Right kidney (tissue), 9 donors: Measurements from ENCODE around the gene AXIN1.
A peak's percentile ranks its signal among the peaks of the same experiment; 100 is the strongest.

Experiments
- DNase-seq: peaks from one replicate; pipeline ENCODE4 v3.0.0-alpha.2; 2016
- long read RNA-seq, 8 donors: transcript quantifications; one replicate each; lab custom pipeline, GENCODE V29; 2026

Gene AXIN1, protein sequence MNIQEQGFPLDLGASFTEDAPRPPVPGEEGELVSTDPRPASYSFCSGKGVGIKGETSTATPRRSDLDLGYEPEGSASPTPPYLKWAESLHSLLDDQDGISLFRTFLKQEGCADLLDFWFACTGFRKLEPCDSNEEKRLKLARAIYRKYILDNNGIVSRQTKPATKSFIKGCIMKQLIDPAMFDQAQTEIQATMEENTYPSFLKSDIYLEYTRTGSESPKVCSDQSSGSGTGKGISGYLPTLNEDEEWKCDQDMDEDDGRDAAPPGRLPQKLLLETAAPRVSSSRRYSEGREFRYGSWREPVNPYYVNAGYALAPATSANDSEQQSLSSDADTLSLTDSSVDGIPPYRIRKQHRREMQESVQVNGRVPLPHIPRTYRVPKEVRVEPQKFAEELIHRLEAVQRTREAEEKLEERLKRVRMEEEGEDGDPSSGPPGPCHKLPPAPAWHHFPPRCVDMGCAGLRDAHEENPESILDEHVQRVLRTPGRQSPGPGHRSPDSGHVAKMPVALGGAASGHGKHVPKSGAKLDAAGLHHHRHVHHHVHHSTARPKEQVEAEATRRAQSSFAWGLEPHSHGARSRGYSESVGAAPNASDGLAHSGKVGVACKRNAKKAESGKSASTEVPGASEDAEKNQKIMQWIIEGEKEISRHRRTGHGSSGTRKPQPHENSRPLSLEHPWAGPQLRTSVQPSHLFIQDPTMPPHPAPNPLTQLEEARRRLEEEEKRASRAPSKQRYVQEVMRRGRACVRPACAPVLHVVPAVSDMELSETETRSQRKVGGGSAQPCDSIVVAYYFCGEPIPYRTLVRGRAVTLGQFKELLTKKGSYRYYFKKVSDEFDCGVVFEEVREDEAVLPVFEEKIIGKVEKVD
- long read RNA-seq, donor 1, transcript AXIN1-202 (10 exons, 3,324 nt): major isoform, 5 of 14 reads
- long read RNA-seq, donor 1, partial matches to known transcripts: 0 of 14 reads
- long read RNA-seq, donor 1, other reads (novel, unspliced or antisense): 6 of 14 reads
- long read RNA-seq, donor 2: 0 reads
- long read RNA-seq, donor 3, partial matches to known transcripts: 6 of 7 reads
- long read RNA-seq, donor 3, other reads (novel, unspliced or antisense): 0 of 7 reads
- long read RNA-seq, donor 4, partial matches to known transcripts: 8 of 8 reads
- long read RNA-seq, donor 4, other reads (novel, unspliced or antisense): 0 of 8 reads
- long read RNA-seq, donor 5, partial matches to known transcripts: 0 of 1 reads
- long read RNA-seq, donor 5, other reads (novel, unspliced or antisense): 0 of 1 reads
- long read RNA-seq, donor 6, partial matches to known transcripts: 13 of 16 reads
- long read RNA-seq, donor 6, other reads (novel, unspliced or antisense): 0 of 16 reads
- long read RNA-seq, donor 7: 0 reads
- long read RNA-seq, donor 8, partial matches to known transcripts: 0 of 1 reads
- long read RNA-seq, donor 8, other reads (novel, unspliced or antisense): 0 of 1 reads

DNA sequence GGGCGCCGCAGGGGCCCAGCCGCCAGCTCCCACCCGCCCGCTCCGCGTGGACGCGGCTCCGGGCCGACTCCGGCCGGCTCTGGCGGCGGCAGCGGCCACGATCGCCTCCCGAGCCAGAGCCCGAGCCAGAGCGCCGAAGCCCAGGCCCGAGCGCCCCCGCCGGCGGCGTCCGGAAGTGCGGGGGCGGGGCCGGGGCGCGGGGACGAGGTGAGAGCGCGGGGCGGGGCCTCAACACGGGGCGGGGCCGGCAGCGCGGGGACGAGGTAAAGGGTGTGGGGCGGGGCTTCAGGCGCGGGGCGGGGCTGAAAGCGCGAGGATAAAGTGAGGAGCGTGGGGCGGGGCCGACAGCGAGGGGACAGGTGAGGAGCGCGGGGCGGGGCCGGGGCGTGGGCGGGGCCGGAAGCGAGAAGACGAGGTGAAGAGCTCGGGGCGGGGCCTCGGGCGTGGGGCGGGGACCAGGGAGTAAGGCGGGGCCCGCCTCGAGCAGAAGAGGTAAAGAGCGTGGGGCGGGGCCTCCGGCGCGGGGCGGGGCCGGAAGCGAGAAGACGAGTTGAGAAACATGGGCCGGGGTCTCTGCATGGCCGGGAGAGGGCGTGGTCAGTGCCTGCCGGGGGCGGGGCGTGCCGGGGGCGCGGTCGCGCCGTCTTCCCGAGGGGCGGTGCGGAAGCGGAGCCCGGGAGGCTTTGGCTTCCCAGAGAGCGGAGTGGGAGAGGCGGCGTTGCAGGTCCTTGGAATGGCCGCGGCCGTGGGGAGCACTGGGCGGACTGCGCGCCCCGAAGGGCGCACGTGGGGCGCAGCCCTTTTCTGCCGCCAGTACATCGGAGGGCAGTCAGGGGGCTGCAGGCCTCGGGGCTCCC is at the start of gene AXIN1:
AXIN1 (minus strand) TSS at position 177 of the 857 bp plus-strand sequence. CDS start 5,698 bp downstream, outside the sequence.
- peak; percentile 83 for DNase-seq

DNA sequence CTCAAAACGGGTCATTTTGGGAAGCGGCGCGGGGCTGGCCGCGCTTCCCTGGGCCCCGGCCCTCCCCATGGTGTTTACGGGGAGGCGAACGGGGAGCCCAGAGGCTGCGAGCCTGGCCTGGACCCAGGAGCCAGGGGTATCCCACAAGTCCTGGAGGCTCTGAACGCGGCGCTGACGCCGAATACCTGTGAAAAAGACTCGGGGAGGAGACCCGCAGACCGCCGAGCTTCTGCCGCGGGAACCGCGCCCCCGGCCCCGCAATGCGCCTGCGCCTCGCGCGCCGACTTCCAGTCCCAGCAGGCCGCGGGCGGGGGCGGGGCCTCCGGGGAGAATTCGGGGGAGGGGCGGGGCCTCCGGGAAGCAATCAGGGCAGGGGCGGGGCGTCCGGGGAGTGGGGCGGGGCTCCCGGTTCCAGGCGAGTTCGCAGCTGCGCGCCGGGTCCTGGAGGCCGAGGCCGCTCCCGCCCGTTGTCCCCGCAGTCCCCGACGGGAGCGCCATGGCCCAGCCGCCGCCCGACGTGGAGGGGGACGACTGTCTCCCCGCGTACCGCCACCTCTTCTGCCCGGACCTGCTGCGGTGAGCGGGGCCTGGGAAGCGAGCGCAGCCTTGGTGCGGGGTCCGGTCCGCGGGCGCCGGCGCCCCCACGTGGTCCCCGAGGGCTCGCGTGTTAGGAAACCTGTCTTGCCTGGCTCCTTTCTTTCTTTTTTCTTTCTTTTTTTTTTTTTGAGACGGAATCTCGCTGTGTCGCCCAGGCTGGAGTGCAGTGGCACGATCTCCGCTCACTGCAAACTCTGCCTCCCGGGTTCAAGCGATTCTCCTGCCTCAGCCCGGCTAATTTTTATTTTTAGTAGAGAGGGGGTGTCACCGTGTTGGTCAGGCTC is 49.2 kb upstream of the AXIN1 start, which contains the start of gene DECR2:
DECR2 (plus strand) TSS at position 418 of the 881 bp plus-strand sequence; CDS start at position 497, 79 bp downstream.
- peak; percentile 95 for DNase-seq

DNA sequence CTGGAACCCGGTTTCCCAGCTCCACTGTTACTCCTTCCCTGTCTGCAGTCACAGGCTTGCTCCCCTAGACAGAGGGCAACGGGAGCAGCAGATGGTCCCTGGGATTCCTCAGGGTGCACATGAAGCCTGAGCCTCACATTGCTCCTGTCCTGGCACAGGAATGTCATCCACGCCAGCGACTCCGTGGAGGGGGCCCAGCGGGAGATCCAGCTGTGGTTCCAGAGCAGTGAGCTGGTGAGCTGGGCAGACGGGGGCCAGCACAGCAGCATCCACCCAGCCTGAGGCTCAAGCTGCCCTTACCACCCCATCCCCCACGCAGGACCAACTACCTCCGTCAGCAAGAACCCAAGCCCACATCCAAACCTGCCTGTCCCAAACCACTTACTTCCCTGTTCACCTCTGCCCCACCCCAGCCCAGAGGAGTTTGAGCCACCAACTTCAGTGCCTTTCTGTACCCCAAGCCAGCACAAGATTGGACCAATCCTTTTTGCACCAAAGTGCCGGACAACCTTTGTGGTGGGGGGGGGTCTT is 47.6 kb upstream of the AXIN1 start:
- no peak for DNase-seq

DNA sequence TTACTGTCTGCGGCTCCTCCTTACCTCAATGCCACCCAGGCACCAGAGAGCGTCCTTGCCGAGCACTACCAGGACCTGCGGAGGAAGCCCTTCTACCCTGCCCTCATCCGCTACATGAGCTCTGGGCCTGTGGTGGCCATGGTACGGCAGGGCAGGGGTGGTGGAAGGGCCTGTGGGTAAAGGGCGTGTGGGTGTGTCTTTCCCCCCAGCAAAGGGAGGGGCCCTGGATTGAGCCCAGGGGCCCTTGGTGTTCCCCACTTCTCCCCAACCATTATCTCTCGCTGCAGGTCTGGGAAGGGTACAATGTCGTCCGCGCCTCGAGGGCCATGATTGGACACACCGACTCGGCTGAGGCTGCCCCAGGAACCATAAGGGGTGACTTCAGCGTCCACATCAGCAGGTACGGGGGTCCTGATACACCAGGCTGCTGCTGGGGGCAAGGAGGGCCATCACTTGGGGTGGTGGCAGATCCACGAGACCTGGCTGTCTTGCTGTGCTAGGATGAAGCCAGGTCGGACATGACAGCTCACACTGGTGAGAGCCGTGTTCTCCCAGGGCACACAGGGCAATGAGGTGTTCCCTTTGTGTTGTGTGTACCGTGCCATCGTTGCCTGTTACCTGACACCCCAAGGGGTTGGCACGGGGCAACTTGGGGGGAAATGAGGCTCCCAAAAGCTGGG is 47.0 kb upstream of the AXIN1 start:
- no peak for DNase-seq

DNA sequence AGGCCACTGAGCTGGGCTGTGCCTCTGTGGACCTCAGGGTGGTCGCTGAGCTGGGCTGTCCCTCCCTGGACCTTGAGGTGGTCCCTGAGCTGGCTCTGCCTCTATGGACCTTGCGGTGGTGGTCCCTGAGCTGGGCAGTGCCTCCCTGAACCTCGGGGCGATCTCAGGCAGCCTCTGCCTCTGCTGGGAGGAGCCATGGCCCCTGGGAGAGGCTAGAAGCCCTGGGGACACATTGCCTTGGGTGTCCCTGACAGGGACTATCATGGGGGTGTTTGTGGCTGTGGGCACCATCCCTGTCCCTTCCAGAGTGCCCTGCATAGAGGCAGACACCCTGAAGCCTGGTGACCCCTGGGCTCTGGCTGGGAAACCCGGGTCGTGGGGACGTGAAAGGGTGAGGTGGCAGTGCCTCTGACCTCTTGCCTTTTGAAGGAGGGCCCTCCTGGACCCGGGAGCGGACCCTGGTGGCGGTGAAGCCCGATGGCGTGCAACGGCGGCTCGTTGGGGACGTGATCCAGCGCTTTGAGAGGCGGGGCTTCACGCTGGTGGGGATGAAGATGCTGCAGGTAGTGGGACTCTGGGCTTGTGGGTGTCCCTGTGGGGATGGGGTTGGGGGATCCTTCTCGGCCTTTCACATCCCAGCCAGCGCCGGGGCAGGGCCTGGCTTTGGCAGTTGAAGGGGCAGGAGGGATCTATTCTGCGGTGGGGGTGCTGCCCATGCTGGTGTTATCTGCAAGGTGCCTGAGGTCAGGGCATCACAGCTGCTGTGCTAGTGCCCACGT is 46.2 kb upstream of the AXIN1 start:
- no peak for DNase-seq

DNA sequence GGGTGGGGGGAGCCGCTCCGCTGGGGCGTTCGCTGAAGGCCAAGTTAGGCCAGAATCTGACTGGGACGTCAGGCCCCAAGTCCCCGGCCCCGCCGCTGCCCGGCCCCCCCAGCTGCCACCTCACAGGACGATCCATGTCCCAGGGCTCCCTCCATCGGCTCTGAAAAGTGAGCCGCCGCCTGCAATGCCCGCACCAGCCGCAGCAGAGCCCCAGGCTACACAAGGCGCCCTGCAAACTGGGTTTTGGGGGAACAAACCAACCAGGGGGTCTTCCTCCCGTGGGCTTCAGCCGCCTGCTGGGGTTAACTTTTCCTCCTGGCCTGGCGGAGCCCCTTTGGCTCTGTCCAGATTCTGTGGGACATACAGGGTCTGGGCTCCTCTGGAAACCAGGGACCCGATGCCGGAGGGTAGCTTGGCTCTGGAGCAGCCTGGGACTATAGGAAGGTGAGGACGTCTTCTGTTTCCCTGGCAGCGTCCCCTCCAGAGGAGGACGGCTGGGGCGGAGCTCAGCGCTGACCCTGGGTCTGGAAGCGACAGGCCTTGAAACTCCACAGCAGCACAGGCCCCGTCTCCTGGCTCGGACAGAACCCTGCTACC is 45.3 kb upstream of the AXIN1 start:
- DNase-seq: peak; percentile 73

DNA sequence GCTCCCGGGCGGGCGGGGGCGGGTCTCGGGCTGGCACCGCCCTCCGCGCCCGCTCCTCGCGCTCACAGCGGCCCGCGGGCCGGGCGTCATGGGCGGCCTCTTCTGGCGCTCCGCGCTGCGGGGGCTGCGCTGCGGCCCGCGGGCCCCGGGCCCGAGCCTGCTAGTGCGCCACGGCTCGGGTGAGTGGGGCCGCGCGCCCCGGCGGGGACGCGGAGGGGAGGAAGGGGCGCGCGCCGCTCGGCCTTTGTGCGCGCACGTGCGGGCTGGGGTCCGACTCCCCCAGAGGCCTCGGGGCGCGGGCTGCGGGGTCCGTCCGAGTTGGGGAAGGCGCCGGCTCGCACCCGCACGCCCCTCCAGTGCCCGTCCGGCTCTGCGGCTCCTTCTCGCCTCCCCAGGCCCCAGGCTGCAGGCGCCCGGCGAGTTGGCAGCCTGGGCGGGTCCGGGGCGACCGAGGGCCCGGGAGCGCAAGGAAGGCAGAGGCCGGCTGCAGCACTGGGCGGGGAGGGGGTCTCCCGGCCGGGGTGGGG is 44.7 kb upstream of the AXIN1 start, which contains the start of gene NME4:
NME4 (plus strand) TSS at position 65 of the 527 bp plus-strand sequence; CDS start at position 89, 24 bp downstream.
- DNase-seq: peak; percentile 80

DNA sequence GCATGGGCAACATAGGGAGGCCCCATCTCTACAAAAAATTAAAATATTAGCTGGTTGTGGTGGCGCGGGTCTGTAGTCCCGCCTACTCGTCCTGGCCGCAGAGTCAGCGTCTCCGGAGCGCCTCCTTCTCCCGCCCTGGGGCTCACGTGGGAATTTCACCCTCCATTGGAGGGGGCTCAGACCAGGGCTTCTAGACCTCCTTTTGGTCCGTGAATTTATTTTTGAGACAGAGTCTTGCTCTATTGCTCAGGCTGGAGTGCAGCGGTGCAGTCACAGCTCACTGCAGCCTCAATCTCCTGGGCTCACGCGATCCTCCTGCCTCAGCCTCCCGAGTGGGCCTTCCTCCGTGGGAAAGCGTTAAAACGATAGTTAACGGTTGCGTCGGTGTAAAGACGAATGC is 44.1 kb upstream of the AXIN1 start:
- DNase-seq: peak; percentile 65

DNA sequence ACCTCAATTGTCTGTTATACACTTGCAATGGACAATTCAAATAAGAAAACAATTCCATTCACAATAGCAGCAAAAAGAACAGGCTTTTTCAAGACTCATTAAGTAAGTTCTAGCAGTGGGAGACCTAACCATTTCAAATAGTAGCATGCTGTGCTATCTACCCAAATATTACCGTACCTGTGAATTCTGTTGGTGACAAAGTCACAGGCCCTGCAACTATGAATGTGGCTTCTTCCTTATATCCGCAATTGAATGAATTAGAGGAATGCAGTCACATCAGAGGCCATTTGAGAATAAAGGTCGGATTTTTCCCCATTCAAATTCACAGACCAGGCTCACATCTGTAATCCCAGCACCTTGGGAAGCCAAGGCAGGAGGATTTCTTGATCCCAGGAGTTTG is 43.7 kb upstream of the AXIN1 start:
- DNase-seq: no peak

DNA sequence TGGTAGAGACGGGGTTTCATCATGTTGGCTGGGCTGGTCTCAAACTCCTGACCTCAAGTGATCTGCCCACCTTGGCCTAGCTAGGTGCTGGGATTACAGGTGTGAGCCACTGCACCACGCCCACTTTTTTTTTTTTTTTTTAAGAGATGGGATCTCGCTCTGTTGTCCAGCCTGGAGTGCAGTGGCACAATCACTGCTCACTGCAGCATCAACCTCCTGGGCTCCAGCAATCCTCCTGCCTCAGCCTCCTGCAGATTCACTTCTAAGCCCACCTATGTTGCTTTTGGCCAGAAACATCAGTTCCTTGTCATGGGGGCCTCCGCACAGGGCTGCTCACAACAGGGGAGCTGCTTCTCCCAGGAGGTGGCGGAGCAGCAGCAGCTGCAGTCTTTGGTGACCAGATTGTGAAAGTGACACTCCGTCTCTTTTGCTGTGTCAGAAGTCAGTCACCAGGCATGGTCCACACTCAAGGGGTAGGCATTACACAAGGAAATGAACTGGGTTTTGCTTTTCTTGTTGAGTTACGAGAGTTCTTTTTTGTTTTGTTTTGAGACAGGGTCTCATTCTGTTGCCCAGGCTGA is 40.0 kb upstream of the AXIN1 start:
- no peak for DNase-seq

DNA sequence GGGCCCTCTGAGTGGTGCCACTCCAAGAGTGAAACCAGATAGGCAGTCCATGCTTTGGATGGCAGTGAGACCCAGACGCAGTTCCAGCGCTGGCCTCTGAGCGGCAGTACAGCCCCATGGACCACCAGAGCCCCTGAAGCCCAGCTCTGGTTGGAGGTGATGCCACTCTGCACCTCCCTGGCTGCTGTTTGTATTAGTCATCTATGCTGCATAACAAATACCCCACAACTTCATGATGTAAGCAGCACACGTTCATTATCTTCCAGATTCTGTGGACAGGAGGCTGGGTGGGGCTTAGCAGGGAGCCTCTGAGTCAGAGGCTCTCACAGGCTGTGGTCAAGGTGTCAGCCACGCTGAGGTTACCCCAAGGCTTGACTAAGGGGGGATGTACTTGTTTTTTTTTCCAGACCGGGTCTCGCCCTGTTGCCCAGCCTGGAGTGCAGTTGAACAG is 39.4 kb upstream of the AXIN1 start:
- no peak for DNase-seq

DNA sequence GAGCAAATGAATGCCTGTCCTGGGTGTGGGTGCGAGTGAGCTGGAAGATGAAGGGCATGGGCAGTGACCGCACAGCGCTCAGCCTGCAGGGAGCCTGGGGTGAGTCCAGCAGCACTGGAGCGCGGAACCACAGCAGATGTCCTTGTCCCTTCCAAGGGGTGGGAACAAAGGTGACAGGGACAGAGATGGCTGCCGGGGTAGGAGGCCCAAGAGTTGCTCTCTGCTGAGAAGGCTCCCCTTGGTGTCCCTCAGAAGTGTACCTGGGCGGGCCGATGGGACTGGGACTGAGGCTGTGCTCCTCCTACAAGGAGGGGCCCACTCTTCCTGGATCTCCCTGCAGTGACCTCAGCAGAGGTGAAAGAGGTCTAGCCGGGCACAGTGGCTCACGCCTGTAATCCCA is 36.8 kb upstream of the AXIN1 start:
- no peak for DNase-seq

DNA sequence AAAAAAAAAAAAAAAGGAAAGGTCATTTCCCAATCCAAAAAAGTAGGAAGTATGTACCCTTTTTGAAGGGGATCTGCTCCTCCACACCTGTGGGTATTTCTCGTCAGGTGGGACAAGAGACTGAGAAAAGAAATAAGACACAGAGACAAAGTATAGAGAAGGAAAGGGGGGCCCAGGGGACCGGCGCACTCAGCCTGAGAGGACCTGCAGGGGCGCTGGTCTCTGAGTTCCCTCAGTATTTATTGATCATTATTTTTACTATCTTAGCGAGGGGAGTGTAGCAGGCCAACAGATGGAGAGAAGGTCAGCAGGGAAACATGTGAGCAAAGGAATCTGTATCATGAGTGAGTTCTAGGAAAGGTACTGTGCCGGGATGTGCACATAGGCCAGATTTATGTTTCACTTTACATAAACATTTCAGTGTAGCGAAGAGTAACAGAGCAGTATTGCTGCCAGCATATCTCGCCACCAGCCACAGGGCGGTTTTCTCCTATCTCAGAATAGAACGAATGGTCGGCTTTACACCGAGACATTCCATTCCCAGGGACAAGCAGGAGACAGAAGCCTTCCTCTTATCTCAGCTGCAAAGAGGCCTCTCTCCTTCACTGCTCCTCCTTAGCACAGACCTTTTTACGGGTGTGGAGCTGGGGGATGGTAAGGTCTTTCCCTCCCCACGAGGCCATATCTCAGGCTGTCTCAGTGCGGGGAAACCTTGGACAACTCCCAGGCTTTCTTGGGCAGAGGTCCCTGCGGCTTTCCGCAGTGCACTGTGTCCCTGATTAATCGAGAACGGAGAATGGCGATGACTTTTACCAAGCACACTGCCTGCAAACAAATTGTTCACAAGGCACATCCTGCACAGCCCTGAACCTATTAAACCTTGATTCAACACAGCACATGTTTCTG is 35.5 kb upstream of the AXIN1 start:
- DNase-seq: peak; percentile 38

DNA sequence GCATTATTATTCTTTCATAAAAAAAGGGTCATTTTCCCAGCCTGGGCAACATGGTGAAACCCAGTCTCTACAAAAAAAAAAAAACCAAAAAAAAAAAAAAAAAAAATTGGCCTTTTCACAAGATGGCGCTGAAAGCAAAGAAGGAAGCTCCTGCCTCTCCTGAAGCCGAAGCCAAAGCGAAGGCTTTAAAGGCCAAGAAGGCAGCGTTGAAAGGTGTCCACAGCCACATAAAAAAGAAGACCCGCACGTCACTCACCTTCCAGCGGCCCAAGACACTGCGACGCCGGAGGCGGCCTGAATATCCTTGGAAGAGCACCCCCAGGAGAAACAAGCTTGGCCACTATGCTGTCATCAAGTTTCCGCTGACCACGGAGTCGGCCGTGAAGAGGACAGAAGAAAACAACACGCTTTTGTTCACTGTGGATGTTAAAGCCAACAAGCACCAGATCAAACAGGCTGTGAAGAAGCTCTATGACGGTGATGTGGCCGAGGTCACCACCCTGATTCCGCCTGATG is 34.2 kb upstream of the AXIN1 start:
- DNase-seq: no peak

DNA sequence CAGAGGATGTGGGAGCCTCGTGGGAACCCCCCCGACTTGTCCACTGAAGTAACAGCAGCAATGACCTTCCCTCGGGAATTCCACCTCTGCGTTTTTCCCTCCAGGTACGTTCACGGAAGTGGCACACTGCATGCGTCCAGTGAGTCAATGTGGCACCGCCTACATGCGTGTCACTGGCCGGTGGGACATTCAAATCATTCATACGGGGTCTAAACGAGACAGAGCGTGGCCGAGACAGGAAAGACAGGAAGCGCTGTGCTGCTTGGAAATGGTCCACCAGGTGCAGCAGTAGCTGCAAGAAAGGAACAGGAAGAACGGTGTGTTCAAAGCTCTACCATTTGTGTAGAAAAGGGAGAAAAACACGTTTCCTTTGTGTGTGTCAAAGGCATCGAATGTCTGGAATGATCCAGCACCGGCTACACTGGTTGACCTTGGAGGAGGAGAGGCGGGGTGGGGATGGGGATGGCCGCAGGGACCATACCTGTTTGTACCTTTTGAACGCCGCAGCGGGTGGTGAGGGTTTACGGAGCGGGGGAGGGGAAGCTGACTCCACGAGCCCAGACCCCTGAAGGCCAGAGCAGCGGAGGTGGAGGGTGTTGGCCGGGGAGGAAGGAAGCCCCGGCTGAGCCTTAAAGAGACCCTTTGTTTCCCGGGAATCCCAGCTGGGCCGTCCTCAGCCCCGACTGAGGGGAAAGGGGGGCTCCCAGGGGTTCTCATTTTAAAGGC is 31.0 kb upstream of the AXIN1 start:
- peak; percentile 61 for DNase-seq
